Measurements from ENCODE around the gene CBLN3.

- no peak for TF ChIP-seq CTCF (IDR thresholded peaks at IDR 0.05)
- TF ChIP-seq POLR2A (IDR thresholded peaks at IDR 0.05) = no peak
Measured at GRCh38 chr14:24439830-24440605, 10.6 kb upstream of the CBLN3 start.
